Stomach (tissue), 9 donors: ENCODE measurements around the gene SPOCD1. TPM values are rescaled to one million over a fixed set of nuclear protein-coding genes. Genes with fewer than 3 reads are reported as not detected.

Experiments
- DNase-seq, 2 donors: peaks; one replicate each; pipeline versions ENCODE4 v3.0.0 to v3.0.0-alpha.2; 2013 to 2019
- H3K27ac ChIP-seq, 5 donors: fragments of 200-600 bp in 4 of 5; sonication (generic) in 4 of 5; one replicate each; pipeline ENCODE4 v1.5.1; 2013 to 2019; ENCODE audit warnings: mild to moderate bottlenecking in 1 of 5, moderate library complexity in 1 of 5
- H3K27me3 ChIP-seq, 3 donors: fragments of 200-600 bp; sonication (generic); one replicate each; pipeline ENCODE4 v1.5.1; 2017 to 2019; ENCODE audit warnings: mixed run types in 1 of 3
- H3K36me3 ChIP-seq, 4 donors: fragments of 200-600 bp; sonication (generic); 1 replicate in 3 of 4; 2 replicates in 1 of 4; pipeline ENCODE4 v1.5.1; 2016 to 2019
- H3K4me1 ChIP-seq, 4 donors: fragments of 200-600 bp; sonication (generic); one replicate each; pipeline ENCODE4 v1.5.1; 2016 to 2019
- H3K4me3 ChIP-seq, 4 donors: fragments of 200-600 bp; sonication (generic) in 3 of 4; one replicate each; pipeline ENCODE4 v1.5.1; 2016 to 2019; ENCODE audit warnings: mild to moderate bottlenecking in 1 of 4
- H3K9me3 ChIP-seq, 4 donors: fragments of 200-600 bp; sonication (generic); one replicate each; pipeline ENCODE4 v1.5.1; 2016 to 2019
- CTCF ChIP-seq, 7 experiments: fragments of 450-650 bp in 4 of 7; fragments of 200-600 bp in 3 of 7; sonication (generic) in 3 of 7; IDR thresholded peaks; one replicate each; pipeline ENCODE4 v1.5.1; 2016 to 2019; ENCODE audit warnings: antibody characterized with exemption in 7 of 7, control low read depth in 2 of 7, mild to moderate bottlenecking in 1 of 7
- EP300 ChIP-seq: sonication (generic); formaldehyde crosslinking; IDR thresholded peaks from one replicate; pipeline ENCODE4 v1.6.1; 2017; ENCODE audit warnings: antibody characterized with exemption
- POLR2A ChIP-seq, 4 donors: fragments of 450-650 bp; IDR thresholded peaks; one replicate each; pipeline ENCODE4 v1.6.1; 2016; ENCODE audit warnings: antibody characterized with exemption in 4 of 4, control low read depth in 2 of 4, mild to moderate bottlenecking in 1 of 4, moderate library complexity in 1 of 4
- POLR2AphosphoS5 ChIP-seq, 3 donors: sonication (generic); formaldehyde crosslinking; IDR thresholded peaks; one replicate each; pipeline ENCODE4 v1.6.1; 2016; ENCODE audit warnings: antibody characterized with exemption in 3 of 3
- WGBS, 5 donors: extraction: QIAGEN DNeasy Blood & Tissue Kit in 3 of 5; methylation state at CpG; one replicate each; pipeline versions ENCODE4 v1.1.5 to v1.1.7; 2013 to 2018; 5-methylcytosine and 5-hydroxymethylcytosine counted together
- intact Hi-C: fragments of 100-400 bp; cut with DNase I; formaldehyde crosslinking; loops from one replicate; pipeline ENCODE4 v1.15.1; 2023; ENCODE audit warnings: low total_unique reads
- polyA plus RNA-seq, 3 donors: library from polyadenylated mRNA; stranded (reverse); fragments of 200-250 nt; gene quantifications; one replicate each; pipeline ENCODE4 v1.2.3, GENCODE V29; 2013
- total RNA-seq, 5 donors: library from RNA; depleted of rRNA; stranded (reverse); fragments of >200 nt; gene quantifications; one replicate each; pipeline versions ENCODE4 v1.1.0 to v1.2.3, GENCODE V29; 2014 to 2016
- donor health status: healthy with polysubstance abuse.
- donor health status: Bipolar disorder and iron deficiency.
- donor health status: healthy.

SPOCD1 gene
- total and polyA plus RNA-seq, 8 donors: 0.55 to 11.1 (median 4.5) TPM; not detected in 1

GRCh38 chr1:31793086-31793485, 22.7 kb downstream of the SPOCD1 start:
- H3K27me3 ChIP-seq: peaks cover 0 to 20% (median 0%) of the 10 kb centered on the region in 3 donors
- intact Hi-C loops: loop anchor here (5.0 kb wide), 1 partner anchor 126 kb away; no protein-coding TSS in a partner anchor
- H3K36me3 ChIP-seq: no peaks in the 10 kb centered on the region
- TF ChIP-seq EP300: no peak
- TF ChIP-seq CTCF (IDR thresholded peaks at IDR 0.05): no peak
- no peak for TF ChIP-seq POLR2AphosphoS5 (IDR thresholded peaks at IDR 0.05)
- TF ChIP-seq POLR2A (IDR thresholded peaks at IDR 0.05): no peak
- DNase-seq: peak in 1 of 2 donors; percentile 20
- 90 to 94% (median 94%) methylated on average over 5 to 6 of the region's 6 CpGs for WGBS, 5 donors
- H3K4me1 ChIP-seq: peaks cover 4 to 15% (median 9%) of the 10 kb centered on the region in 4 donors
- H3K4me3 ChIP-seq: no peak overlapping the region
- no peak overlapping the region for H3K27ac ChIP-seq
- H3K9me3 ChIP-seq: no peaks in the 10 kb centered on the region

- WGBS, 5 donors: 73 to 84% (median 77%) methylated on average over 3 to 4 of the region's 4 CpGs
- TF ChIP-seq CTCF (IDR thresholded peaks at IDR 0.05) (no peak), POLR2A (IDR thresholded peaks at IDR 0.05) (no peak), EP300 (no peak), POLR2AphosphoS5 (IDR thresholded peaks at IDR 0.05) (no peak)
- peak in 1 of 2 donors; percentile 16 for DNase-seq
- no peaks in the 10 kb centered on the region for H3K36me3 ChIP-seq
- peaks cover 4 to 20% (median 13%) of the 10 kb centered on the region in 4 donors for H3K4me1 ChIP-seq
- intact Hi-C loops: loop anchor here (5.0 kb wide), 1 partner anchor 125 kb away; no protein-coding TSS in a partner anchor
- H3K27me3 ChIP-seq: peaks cover 0 to 15% (median 0%) of the 10 kb centered on the region in 3 donors
- H3K4me3 ChIP-seq: no peak overlapping the region
- H3K27ac ChIP-seq: no peak overlapping the region
- no peaks in the 10 kb centered on the region for H3K9me3 ChIP-seq
Observed at GRCh38 chr1:31792541-31792940, 23.3 kb downstream of the SPOCD1 start.

- TF ChIP-seq POLR2AphosphoS5 (IDR thresholded peaks at IDR 0.05) (no peak), POLR2A (IDR thresholded peaks at IDR 0.05) (no peak), EP300 (no peak), CTCF (IDR thresholded peaks at IDR 0.05) (no peak)
- Histone ChIP-seq H3K27me3 (peaks cover 0 to 10% (median 0%) of the 10 kb centered on the region in 3 donors), H3K9me3 (no peaks in the 10 kb centered on the region), H3K36me3 (no peaks in the 10 kb centered on the region), H3K27ac (no peak overlapping the region), H3K4me1 (peaks cover 4 to 20% (median 13%) of the 10 kb centered on the region in 4 donors), H3K4me3 (no peak overlapping the region)
- intact Hi-C loops: loop anchor here (5.0 kb wide), 1 partner anchor 125 kb away; no protein-coding TSS in a partner anchor
- 84 to 89% (median 87%) methylated on average over 9 to 11 of the region's 11 CpGs for WGBS, 5 donors
- peak in 1 of 2 donors; percentile 8 for DNase-seq
Observed at GRCh38 chr1:31792116-31792515, 23.7 kb downstream of the SPOCD1 start.

- TF ChIP-seq POLR2AphosphoS5 (IDR thresholded peaks at IDR 0.05) (no peak), CTCF (IDR thresholded peaks at IDR 0.05) (no peak), EP300 (no peak), POLR2A (IDR thresholded peaks at IDR 0.05) (no peak)
Observed at GRCh38 chr1:31791131-31791858, 24.5 kb downstream of the SPOCD1 start.

More at GRCh38 chr1:31791131-31791858, 24.5 kb downstream of the SPOCD1 start:
- 80 to 89% (median 86%) methylated on average over 11 to 13 of the region's 13 CpGs for WGBS, 5 donors
- no peak for DNase-seq
- Histone ChIP-seq H3K27me3 (peaks cover 0 to 5% (median 0%) of the 10 kb centered on the region in 3 donors), H3K36me3 (no peaks in the 10 kb centered on the region), H3K27ac (no peak overlapping the region), H3K9me3 (no peaks in the 10 kb centered on the region), H3K4me1 (peaks cover 4 to 20% (median 13%) of the 10 kb centered on the region in 4 donors), H3K4me3 (no peak overlapping the region)
- intact Hi-C loops: loop anchor here (5.0 kb wide), 1 partner anchor 124 kb away; no protein-coding TSS in a partner anchor
